ENCODE data around the gene SHH.
"Not testable (repeated sequence)": the region's sequence is repeated elsewhere in the genome, so short reads cannot be mapped to it uniquely, and the experiment has no call there.

SHH gene

DNA sequence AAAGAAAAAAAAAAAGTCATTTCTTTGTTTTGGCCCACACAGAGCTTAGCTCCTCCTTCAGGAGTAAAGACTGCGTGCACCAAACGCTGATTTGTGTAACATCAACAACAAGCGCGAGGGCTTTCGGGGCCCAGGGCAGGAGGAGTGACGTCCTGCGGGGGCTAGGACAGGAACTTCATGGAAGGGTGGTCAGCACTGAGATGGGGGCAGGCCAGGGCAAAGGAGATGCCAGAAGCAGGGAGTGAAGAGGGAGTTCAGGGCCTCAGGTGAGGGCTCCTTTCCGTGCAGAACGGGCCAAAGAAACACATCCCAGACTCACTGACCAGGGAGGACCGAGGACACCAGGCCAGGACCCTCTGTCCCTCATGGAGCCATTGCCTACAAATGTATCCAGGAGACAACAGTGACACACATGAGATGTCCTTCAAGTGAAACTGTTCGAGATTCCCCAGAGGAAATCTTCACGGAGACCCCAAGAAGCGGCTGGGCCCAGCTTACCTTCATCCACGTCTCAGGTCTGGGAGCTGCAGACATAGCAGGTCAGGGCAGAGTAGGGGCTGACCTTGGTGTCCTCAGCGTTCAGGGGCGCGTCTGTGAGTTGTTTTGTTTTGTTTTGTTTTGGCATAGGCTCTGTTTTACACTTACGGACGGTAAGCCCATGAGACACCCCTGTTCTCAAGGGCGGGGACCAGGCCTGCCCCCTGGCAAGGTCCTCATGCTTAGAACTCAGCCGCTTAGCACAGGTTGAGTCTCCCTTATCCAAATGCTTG is 30.4 kb upstream of the SHH start:
- DNase-seq (ENCODE audit: low spot score), result no peak

DNA sequence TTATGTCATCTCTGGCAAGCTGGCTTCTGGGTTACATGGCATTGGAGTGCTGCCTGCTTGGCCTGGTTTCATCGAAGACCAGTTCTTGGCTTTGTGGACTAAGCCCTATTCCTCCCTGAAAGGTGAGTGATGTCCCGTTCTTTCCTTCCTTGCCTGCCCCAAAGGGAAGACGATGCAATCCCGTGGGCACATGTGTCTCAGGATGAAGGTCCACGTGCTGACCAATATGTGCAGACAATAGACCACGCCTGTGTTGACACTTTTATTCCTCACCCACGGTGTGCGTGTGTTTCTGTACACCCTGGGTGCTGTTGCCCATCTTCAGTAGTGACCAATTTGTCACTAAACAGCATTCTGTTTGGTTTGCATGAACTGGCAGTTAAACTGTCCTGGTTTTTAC is 28.6 kb upstream of the SHH start:
- DNase-seq (ENCODE audit: low spot score), result no peak

DNA sequence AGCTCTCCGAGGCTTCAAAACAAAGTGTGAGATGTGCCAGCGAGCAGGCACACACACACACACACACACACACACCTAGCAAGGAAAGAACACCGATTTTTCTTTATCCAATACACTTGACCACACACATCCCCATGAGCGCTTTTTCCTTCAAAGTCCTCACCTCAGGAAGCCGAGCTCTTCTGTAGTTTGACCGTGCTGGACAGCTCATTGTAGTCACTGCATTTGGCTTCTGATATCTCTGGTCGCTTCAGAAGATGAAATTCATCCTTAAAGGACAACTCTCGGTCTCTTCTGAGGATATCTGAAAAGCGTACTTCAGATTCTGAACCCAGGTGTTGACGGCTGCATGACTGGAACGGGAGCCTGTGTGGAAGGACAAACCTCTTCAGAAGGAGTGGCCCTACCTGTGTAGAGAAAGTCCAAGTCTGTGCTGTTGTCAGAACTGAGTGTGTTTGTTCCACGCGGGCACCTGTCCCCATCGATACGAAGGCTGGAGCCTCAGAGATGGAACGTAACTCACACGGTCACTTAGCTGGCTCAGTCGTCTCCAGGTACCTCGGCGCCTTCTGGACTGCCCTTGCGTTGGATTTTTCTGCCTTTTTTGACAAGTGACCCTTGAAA is 28.1 kb upstream of the SHH start:
- no peak for DNase-seq (ENCODE audit: low spot score)

DNA sequence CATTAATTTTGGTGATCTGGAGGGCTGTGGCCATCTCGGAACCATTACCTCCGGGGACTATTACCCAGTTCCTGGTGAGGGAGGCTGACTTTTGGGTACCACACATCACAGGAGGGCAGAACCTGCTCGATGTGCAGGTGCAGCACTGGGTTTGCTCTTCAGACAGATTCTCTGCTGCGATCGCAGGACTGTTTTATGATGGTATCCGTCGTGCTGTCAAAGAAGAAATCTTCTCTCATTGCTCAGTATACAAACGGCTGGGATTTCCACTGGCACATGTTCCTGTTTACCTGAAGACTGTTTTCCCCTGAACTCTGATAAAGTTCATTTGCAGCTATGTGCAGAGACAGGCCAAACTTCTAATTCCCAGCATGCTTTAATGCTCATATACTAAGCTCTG is 27.2 kb upstream of the SHH start:
- no peak for DNase-seq (ENCODE audit: low spot score)

DNA sequence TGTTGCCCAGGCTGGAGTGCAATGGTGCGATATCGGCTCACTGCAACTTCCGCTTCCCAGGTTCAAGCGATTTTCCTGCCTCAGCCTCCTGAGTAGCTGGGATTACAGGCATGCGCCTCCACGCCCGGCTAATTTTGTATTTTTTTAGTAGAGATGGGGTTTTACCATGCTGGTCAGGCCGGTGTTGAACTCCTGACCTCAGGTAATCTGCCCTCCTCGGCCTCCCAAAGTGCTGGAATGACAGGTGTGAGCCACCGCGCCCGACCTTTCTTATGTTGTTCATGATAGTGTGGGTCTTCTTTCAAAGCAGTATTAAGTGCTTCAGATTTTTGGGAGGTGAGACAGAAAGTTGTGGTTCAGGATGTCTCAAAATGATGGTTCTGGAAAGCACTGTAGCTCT is 26.0 kb upstream of the SHH start:
- not testable (repeated sequence) for DNase-seq (ENCODE audit: low spot score)

DNA sequence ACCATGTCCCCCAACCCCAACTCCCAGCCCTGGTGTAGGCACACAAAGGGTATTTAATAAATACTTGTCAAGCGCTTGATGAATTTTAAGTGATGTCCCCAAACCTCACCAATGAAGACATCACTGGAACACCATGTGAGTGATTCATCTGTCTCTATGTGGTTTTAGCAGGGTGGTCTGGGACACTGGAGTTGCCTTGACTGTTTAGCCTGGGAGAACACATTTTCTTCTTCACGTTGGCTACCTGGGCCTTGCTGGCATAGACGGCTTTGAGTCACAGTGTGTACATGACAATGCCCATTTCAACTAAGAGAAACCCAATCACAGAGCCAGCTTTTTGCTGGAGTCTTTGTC is 24.8 kb upstream of the SHH start:
- DNase-seq (ENCODE audit: low spot score), result no peak

DNA sequence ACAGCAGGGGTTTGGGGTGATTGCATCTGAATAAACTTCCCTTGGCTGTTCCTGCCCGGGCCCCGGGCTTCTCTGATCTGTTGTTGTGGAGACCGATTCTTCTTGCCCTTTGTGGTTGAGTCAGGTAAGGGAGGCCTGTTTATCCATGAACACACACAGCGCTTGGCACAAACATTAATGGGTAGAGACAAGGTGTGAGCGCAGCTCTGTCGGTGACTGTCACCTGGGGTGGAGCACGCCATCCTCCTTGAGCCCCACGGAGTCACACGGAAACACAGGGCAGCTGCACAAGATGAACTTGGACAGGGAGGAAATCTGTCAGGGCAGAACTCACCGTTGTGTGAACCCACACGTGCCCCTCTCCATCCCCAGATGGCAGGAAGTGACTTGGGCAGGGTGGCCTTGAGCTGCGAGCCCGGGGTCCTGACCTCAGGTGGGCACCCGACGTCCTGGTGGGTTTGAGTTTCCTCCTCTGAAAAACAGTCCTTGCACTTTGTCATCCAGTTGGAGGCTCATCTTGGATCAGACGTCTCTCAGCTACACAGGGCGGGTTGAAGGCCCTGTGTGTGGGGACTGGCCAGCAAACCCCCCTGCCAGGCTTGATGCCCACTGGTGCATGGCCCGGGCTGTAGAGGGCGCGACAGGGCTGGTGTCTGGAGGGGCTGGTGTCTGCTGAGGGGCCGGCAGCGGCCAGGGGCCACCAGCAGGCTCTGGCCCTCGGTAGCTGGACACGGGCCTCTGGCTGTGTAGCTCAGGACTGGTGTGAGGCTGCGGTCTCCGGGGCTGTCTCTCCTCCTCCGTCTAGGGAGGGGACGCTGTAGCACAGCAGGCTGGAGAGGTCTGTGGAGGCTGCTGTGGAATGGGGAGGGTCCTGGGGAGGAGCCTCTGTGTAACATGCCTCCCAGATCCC is 24.2 kb upstream of the SHH start:
- no peak for DNase-seq (ENCODE audit: low spot score)

DNA sequence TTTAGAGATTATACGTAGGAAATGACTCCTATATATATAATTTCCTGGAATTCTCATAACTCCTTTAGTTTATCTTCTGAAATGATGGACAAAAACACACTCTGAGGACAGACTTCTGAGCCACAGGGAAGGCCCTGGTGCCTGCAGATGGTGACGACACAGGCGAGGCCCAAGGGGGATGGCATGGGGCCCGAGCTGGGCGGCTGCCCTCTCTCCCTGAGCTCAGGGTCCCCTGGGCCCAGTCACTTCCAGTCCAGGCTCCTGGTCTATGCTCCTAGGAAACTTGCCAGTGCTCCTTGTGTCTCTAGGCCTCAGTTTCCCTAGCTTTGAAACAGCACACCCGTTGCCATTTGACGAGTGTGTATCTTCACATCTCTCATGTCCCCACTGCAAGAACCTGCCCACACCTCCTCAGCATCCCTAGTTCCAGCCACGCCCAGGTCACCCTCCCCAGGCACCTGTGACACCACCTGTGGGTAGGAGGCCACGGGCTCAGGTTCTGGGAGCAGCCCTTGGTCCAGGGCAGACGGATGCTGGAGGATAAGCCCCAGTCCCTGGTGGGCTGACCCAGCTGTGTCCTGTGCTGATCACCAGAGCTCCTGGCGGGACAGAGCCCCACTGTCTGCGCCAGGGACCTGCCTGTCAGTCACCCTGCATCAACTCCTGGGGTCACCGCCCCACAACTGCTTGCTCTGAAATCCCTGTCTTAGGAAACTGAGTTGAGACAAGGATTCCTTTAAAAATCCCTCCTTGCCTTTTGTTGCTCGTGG is 23.4 kb upstream of the SHH start:
- DNase-seq (ENCODE audit: low spot score), result no peak

DNA sequence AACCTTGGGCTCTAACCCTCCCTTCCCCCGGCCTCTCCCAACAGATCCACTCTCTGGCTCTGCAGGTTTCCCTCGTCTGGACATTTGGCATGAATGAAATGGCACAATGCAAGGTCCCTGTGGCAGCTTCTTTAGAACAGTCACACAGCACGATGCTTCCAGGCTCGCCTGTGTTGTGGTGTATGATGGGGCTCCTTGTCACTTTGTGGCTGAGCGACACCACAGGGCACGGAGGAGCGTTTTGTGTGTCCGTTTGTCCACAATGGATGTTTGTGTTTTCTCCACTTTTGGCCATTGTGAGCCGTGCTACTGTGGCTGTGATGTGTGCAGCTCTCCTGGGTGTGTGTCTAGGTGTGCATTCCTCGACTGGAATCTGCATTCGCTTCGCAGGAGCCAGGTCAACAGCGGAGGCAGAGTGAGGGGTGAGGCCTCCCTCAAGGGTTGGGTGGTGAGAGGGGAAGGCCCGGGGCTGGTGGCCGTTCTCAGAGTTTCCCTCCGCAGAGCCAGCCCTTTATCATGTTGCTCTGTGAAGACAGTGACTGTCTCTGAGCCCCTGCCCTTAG is 22.3 kb upstream of the SHH start:
- DNase-seq (ENCODE audit: low spot score), result no peak

DNA sequence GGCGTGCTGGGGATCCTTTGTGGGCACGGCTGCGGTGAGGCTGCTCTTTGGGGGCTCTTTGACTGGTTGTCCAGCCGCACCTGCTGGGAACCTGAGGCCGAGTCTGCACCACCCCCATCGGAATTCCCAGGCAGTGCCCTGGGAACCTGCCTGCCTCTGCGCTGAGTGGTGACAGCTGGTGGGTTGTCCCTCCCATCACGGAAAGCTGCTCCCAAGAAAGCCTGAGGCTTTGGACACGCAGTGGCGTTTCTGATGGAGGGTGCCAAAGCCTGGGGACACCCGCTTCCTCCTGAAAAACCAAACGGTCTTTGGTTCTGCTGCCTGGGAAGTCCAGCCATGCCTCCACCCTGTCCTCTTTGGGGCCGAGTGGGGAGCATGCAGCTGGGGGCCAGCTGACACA is 21.4 kb upstream of the SHH start:
- no peak for DNase-seq (ENCODE audit: low spot score)

DNA sequence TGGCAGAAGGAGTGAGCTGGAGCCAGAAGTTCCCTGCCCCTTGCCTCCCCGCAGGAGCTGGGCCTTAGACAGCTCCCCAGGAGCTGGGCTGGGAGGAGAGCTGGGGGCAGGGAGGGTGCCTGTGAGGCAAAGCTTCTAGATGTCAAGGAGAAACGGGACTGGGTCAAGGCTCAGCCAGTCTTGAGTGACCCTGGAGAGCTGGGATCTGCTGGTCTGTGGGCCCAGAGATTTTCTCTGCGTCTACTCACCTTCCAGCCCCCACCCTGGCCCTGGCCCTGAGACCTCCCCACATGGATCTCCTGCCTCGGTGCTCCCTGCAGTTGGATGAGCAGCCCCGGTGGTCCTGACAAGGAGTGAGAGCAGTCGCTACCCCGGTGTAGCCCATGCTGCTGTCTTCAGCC is 20.3 kb upstream of the SHH start:
- no peak for DNase-seq (ENCODE audit: low spot score)

DNA sequence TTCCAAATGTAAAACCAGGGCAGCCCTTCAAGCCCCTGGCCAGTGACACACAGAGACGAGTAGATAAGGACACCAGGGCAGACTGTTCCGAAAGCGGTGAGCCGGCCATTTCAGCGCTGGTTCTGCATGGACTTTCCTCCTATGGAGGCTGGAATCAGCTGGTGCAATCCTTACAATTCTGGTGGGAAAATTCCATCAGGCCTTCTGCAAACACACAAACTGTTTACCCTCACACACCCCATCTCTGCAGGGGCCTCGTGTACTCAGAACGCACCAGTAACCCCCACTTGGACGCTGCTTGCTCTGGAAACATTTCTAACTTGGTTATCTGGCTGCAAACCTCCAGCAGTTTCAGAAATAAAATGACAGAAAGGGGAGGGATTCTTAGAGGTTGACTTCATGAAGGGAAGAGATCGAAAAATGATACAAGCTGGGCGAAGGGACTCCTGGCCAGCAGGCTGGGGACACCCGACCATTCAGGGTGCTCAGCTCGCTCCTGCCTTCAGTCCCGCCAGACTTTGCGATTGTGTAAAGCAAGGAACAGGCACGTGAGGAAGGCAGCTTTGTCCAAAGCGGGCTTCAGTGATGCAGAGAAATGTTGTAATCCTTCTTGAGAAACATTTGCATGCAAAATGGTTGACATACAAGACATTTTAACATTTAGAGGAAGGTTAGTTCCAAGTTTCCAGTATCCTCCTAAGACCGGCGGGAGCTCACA is 19.7 kb upstream of the SHH start:
- no peak for DNase-seq (ENCODE audit: low spot score)

DNA sequence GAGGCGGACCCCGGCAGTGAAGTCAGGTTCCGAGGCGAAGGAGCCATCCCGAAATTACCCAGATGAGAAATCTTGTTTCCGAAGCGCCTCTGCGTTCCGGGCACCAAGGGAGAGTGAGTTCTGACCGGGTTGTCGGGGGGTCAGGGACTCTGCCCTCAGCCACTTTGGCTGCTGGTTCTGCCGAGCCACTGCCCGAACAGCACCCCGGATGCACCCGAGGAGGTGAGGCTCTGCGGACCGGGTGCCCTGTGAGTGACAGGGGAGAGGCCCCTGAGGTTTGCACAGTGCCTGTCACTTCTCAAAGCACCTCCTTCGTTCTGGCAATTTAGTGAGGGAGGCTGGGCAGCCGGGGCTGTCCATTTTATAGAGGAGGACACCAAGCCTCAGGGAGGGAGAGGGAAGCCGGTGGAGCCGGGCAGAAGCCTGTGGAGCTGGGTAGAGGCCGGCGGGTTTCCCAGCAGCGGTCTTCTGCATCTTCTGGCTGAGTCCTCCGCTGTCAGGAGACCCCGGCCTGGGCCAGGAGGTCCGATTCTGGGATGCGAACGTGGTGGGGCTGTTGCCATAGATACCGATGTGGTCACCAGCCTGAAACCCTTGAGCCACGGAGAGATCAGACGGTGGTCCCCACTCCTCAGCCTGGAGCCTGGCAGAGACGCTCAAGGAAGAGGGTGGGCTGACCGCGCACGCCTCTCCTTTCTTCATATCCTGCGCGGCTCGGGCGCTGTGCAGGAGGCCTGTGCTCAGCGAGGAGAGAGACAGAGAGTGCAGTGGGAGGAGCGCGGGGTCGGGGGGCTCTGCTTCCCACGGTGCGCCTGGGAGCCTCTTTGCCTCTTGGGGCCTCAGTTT is 18.9 kb upstream of the SHH start:
- DNase-seq (ENCODE audit: low spot score), result no peak

DNA sequence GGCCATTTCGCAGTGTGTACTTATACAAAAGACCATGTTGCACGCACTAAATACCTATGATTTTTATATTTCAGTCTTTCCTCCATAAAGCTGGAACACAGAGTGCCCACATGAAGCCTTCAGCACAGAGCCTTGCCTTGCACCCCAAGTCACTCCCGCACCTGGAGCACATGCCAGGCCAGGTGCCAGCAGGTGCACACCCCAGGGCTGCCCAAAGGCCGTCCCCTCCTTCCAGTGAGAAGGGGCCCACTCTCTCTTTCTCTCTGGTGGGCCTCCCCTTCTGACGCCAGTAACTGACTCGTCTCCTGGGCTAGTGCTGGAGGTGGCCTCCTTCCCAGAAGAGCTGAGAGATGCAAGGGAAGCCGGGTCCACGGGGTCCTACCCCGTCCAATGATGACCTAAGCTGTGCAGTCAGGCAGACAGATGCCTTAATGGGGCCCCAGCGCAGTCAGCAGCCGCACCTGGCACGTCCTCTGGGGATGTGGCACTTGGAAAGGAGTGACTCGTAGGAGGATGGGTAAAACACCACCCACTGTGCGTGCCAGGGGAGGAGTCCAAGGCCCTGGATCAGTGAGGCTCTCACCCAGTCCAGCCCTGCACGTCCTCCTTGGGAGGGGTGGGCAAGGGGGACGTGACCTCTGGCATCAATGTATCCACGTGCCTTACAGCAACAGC is 17.7 kb upstream of the SHH start:
- no peak for DNase-seq (ENCODE audit: low spot score)

DNA sequence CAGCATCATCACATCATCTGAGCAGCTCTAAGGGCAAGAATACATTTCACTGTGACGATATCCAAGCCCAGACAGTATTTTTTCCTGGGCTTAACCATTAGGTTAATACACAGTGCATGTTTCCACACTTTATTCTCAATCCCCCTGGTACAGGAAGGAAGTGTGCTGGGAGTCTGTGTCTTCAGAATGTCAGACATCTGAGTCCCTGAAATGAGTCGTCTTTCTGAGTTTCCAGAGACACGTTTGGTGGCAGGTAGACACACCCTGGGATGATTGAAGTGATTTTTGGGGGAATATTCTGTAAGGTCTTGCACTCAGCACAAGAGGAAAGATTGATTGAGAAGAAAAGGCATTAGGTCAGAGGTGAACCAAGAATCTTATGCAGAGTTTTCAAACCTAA is 13.1 kb upstream of the SHH start:
- no peak for DNase-seq (ENCODE audit: low spot score)

DNA sequence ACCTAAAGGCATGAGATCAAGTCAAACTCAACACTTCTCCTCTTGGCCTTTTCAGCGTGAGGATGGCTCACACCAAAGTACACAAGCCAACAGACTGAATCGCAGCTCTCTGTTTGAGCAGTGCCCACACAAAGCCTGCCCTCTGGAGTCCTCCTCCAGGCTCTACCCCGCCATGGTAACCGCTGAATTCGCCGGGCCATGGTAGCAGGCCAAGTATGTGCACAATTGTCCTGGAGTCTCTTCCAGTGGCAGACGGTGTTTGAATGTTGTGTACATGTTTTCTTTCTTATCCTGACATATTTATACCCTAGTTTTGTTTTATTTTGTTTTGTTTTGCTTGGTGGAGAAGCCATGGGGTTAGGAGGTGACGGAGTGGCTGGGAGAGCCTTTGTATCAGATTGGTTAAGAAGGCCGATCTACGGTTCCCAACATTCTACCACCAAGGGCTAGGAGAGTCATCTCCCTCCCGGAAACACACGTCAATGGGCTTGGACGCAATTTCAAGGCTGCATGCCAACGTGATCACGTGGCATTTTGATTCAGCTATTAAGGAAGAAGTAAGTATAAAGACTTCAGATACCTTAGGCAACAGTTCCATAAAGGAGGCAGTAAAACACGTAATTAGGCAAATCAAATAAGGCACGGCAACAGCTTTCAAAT is 12.1 kb upstream of the SHH start:
- DNase-seq (ENCODE audit: low spot score), result no peak

DNA sequence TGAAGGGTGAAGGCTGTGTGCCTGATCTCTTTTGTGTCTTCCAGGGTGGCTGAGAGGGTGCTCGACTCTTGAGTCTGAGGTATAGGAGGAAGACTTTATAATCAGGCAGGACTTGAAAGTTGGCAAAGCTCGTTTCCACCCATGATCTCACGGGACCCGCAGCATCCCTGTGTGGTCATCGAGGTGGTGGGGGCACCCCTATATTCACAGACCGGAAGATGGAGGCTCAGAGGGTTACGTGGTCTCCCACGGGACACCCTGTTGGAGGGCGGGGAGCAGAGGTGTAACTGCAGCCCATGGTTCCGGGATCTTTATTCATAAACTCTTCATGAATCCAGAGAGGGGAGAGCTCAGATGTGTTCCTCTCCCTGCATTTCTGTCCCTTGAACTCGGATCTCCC is 9.6 kb upstream of the SHH start:
- no peak for DNase-seq (ENCODE audit: low spot score)

DNA sequence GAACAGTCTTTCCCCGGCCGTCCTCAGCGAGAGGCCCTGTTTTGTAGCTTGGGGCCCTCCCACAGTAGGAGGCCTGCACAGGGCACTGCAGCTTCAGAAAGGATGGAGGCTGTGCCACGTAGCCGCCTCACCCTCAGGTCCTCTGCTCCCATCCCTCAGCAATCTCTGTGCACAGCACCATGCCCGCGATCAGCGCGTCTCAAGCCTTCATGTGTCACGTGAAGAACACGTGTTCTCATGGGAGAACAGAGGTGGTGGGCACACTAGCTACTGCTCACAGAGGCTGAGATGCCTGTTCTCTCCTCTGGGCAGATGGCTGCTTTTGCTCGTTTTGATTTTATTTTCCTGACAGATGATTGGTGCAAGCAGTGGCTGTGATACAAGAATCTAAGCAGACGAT is 8.5 kb upstream of the SHH start:
- DNase-seq (ENCODE audit: low spot score), result no peak

DNA sequence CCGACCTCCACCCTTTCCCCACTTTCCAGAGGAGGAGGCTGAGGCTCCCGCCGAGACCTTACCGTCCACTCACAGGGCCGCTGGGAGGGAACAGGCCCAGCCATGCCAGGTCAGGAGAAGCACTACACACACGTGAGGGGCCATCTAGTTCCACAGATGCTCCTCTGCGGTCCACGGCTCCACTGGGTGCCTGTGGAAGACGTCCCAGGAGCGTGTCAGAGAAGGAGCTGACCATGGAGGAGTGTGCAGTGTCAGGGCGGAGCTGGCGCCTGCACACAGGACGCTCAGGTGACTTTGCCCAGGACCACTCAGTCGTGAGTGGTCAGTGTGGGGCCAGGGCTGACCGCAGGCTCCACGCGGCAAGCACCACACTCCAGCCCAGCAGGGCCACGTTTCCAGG is 8.0 kb upstream of the SHH start:
- no peak for DNase-seq (ENCODE audit: low spot score)

All from SK-N-DZ (cell line).